ENCODE data around the gene NAA40. TPM values are rescaled to one million over a fixed set of nuclear protein-coding genes. Genes with fewer than 3 reads are reported as not detected.

The NAA40 gene
- total and polyA plus RNA-seq, 2 of the 13 experiments (the other 11 are each of a cell fraction or from before 2014, with no cell fraction given): 11.1 to 17.9 TPM

- TF ChIP-seq DNMT1 (CRISPR knock-in tag; IDR thresholded peaks at IDR 0.05) (no peak), MTA1 (CRISPR knock-in tag; IDR thresholded peaks at IDR 0.05; ENCODE audit: borderline replicate concordance) (no peak), CBX5 (CRISPR knock-in tag; IDR thresholded peaks at IDR 0.05; ENCODE audit: borderline replicate concordance) (no peak), ZNF574 (CRISPR knock-in tag; IDR thresholded peaks at IDR 0.05) (no peak), ZNF564 (CRISPR knock-in tag; IDR thresholded peaks at IDR 0.05) (no peak), ZBTB7B (CRISPR knock-in tag; IDR thresholded peaks at IDR 0.05) (no peak), GATA4 (IDR thresholded peaks at IDR 0.05; ENCODE audit: borderline replicate concordance, low read depth) (no peak), BCL6 (CRISPR knock-in tag; IDR thresholded peaks at IDR 0.05) (peak; percentile 26; the same call in 1 of the 2 replicates), NFE2L1 (CRISPR knock-in tag; IDR thresholded peaks at IDR 0.05; ENCODE audit: borderline replicate concordance) (no peak), ARNT2 (CRISPR knock-in tag; IDR thresholded peaks at IDR 0.05; ENCODE audit: low read depth) (no peak), ZNF556 (CRISPR knock-in tag; IDR thresholded peaks at IDR 0.05; ENCODE audit: borderline replicate concordance) (no peak), GATAD2A (CRISPR knock-in tag; IDR thresholded peaks at IDR 0.05) (peak; percentile 46; the same call in 1 of the 2 replicates), ATM (IDR thresholded peaks at IDR 0.05; ENCODE audit: borderline replicate concordance) (no peak), HDAC2 (CRISPR knock-in tag; IDR thresholded peaks at IDR 0.05) (0 out of 2 replicates have a peak, but pooled peaks have one; percentile 25), ZNF639 (CRISPR knock-in tag; conservative IDR thresholded peaks at IDR 0.05) (no peak), ERF (CRISPR knock-in tag; IDR thresholded peaks at IDR 0.05) (0 out of 2 replicates have a peak, but pooled peaks have one; percentile 35), HIVEP1 (CRISPR knock-in tag; IDR thresholded peaks at IDR 0.05) (0 out of 2 replicates have a peak, but pooled peaks have one; percentile 25), LRRFIP1 (CRISPR knock-in tag; conservative IDR thresholded peaks at IDR 0.05) (no peak), ZNF367 (CRISPR knock-in tag; IDR thresholded peaks at IDR 0.05; ENCODE audit: borderline replicate concordance) (no peak), ZNF224 (CRISPR knock-in tag; IDR thresholded peaks at IDR 0.05) (no peak), MED1 (CRISPR knock-in tag; IDR thresholded peaks at IDR 0.05) (peak; percentile 66; the same call in 1 of the 2 replicates), TAF15 (IDR thresholded peaks at IDR 0.05; ENCODE audit: low read depth, low read length, poor library complexity, severe bottlenecking) (no peak), SNAPC2 (CRISPR knock-in tag; IDR thresholded peaks at IDR 0.05) (no peak), ZNF770 (CRISPR knock-in tag; IDR thresholded peaks at IDR 0.05) (no peak)
These were observed 6.2 kb downstream of the NAA40 start (continued) for GRCh38 chr11:63944987-63945386.
